ENCODE data around the gene GNAQ.

DNA sequence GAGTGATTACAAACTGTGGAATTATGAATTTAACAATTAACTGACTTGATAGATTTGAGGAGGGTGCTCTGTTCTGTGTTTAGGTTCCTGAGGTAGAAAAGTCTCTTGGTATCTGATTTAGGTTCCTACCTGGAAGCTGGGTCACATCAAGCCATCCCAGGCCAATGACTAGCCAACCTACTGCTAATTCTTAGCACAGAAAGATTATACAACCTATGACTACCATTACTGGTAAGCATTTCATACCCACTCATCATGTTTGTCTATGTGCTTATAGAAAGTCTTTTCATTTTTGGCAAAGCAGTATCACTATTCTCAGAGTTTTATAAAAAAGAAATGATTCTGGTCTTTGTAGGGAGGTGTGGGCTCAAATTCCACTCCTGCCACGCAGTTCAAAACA, 49.7 kb downstream of the GNAQ start:
- TF ChIP-seq, protein P1, sequence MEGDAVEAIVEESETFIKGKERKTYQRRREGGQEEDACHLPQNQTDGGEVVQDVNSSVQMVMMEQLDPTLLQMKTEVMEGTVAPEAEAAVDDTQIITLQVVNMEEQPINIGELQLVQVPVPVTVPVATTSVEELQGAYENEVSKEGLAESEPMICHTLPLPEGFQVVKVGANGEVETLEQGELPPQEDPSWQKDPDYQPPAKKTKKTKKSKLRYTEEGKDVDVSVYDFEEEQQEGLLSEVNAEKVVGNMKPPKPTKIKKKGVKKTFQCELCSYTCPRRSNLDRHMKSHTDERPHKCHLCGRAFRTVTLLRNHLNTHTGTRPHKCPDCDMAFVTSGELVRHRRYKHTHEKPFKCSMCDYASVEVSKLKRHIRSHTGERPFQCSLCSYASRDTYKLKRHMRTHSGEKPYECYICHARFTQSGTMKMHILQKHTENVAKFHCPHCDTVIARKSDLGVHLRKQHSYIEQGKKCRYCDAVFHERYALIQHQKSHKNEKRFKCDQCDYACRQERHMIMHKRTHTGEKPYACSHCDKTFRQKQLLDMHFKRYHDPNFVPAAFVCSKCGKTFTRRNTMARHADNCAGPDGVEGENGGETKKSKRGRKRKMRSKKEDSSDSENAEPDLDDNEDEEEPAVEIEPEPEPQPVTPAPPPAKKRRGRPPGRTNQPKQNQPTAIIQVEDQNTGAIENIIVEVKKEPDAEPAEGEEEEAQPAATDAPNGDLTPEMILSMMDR (IDR thresholded peaks at IDR 0.05) = no peak
- TF ChIP-seq EZH2 (IDR thresholded peaks at IDR 0.05; ENCODE audit: borderline replicate concordance, insufficient read depth, low read depth, low read length, poor library complexity, severe bottlenecking) = no peak

Data from B cell (primary cell).